Measurements from ENCODE around the gene BCL6B.
"Not testable (repeated sequence)": the region's sequence is repeated elsewhere in the genome, so short reads cannot be mapped to it uniquely, and the experiment has no call there.

BCL6B gene

DNA sequence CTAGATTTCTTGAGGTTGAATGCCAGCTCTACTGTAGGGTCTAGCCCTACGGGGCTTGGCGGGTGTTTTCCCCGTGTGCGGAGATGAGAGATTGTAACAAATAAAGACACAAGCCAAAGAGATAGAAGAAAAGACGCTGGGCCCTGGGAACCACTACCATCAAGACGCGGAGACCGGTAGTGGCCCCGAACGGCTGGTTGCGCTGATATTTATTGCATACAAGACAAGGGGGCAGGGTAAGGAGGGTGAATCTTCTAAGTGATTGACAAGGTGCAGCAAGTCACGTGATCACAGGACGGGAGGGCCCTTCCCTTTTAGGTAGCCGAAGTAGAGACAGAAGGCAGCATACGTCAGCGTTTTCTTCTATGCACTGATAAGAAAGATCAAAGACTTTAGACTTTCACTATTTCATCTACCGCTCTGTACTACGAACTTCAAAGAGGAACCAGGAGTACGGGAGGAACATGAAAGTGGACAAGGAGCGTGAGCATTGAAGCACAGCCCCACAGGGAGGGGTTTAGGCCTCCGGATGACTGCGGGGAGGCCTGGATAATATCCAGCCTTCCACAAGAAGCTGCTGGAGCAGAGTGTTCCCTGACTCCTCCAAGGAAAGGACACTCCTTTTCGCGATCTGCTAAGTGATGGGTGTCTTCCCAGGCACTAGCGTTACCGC lies 24.0 kb downstream of the BCL6B start:
- Mint-ChIP-seq H3K27ac (peak overlapping the region; percentile 81), H3K27me3 (ENCODE audit: low read depth) (peaks cover 22% of the 10 kb centered on the region), H3K4me3 (peak overlapping the region; percentile 76), H3K4me1 (ENCODE audit: low read depth) (peaks cover 19% of the 10 kb centered on the region)
- not testable (repeated sequence) for H3K36me3 Mint-ChIP-seq (ENCODE audit: low read depth); H3K9me3 Mint-ChIP-seq

DNA sequence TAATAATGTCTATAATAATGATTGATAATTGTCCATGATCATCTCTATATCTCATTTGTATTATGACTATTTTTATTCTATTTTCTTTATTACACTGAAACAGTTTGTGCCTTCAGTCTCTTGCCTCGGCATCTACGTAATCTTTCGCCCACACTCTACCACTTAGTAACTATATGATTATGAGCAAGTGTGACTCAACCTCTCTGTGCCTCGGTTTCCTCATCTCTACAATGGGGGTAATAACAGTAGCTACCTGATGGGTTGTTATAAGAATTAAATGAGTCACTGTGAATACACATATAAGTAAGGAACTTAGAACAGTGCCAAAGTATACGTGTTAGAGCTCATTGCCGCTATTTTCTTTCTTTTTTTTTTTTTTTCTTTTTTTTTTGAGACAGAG lies 24.7 kb downstream of the BCL6B start:
- Mint-ChIP-seq H3K4me3 (peak overlapping the region; percentile 29), H3K27ac (no peak overlapping the region)

DNA sequence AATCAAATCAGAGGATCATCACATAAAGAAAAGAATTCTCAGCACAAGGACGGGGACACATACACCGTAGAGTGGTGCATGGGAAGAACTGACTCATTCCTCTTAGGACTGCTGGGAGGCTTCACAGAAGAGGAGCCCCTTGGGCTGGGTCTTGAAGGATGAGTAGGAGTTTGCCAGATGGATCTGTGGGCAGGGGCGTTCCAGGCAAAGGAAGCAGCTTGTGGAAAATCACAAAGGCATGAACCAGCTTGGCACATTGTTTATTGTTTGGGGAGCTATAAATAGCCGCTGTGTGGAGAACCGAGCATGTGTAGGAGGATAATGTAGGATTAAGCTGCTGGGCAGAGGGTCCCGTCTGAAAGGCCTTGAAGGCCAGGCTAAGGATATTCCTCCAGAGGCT lies 26.1 kb downstream of the BCL6B start:
- no peak overlapping the region for H3K27ac Mint-ChIP-seq
- no peaks in the 10 kb centered on the region for H3K9me3 Mint-ChIP-seq
- peaks cover 14% of the 10 kb centered on the region for H3K4me1 Mint-ChIP-seq (ENCODE audit: low read depth)
- H3K27me3 Mint-ChIP-seq (ENCODE audit: low read depth), result peaks cover 16% of the 10 kb centered on the region
- no peaks in the 10 kb centered on the region for H3K36me3 Mint-ChIP-seq (ENCODE audit: low read depth)
- H3K4me3 Mint-ChIP-seq, result no peak overlapping the region

More for the DNA sequence above, 24.7 kb downstream of the BCL6B start:
- no peaks in the 10 kb centered on the region for H3K9me3 Mint-ChIP-seq
- H3K36me3 Mint-ChIP-seq (ENCODE audit: low read depth), result no peaks in the 10 kb centered on the region
- peaks cover 19% of the 10 kb centered on the region for H3K27me3 Mint-ChIP-seq (ENCODE audit: low read depth)
- H3K4me1 Mint-ChIP-seq (ENCODE audit: low read depth), result peaks cover 19% of the 10 kb centered on the region

DNA sequence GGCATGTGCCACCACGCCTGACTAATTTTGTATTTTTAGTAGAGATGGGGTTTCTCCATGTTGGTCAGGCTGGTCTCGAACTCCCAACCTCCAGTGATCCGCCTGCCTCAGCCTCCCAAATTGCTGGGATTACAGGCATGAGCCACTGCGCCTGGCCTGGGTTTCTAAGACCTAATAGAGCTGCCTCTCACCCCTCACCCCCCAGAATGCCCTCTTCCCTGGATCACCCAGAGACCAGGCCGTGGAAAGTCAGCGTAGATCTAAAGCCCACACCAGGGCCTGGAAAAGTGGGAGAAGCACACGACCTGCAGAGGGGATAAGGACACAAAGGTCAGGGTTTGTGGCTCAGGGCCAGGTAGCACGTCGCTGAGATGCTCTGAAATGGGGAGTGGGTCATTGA lies 27.7 kb downstream of the BCL6B start:
- H3K36me3 Mint-ChIP-seq (ENCODE audit: low read depth); H3K4me3 Mint-ChIP-seq; H3K27ac Mint-ChIP-seq; H3K9me3 Mint-ChIP-seq; H3K27me3 Mint-ChIP-seq (ENCODE audit: low read depth): not testable (repeated sequence)
- H3K4me1 Mint-ChIP-seq (ENCODE audit: low read depth), result peaks cover 13% of the 10 kb centered on the region

DNA sequence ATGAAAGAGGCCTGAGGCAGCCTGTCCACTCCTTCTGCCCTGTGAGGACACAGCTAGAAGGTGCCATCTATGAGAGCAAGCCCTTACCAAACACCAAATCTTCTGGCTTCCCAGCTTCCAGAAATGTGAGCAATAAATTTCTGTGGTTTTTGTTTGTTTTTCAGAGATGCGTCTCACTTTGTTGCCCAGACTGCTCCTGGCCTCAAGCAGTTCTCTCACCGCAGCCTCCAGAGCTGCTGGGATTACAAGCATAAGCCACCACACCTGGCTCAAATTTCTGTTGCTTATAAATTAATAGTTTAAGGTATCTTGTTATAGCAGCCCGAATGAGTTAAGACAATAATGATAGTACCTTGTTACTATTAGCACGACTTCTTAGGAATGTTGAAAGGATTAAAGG lies 33.5 kb downstream of the BCL6B start:
- Mint-ChIP-seq H3K4me3 (no peak overlapping the region), H3K4me1 (ENCODE audit: low read depth) (no peaks in the 10 kb centered on the region), H3K36me3 (ENCODE audit: low read depth) (no peaks in the 10 kb centered on the region), H3K9me3 (no peaks in the 10 kb centered on the region), H3K27ac (no peak overlapping the region), H3K27me3 (ENCODE audit: low read depth) (peaks cover 4% of the 10 kb centered on the region)

DNA sequence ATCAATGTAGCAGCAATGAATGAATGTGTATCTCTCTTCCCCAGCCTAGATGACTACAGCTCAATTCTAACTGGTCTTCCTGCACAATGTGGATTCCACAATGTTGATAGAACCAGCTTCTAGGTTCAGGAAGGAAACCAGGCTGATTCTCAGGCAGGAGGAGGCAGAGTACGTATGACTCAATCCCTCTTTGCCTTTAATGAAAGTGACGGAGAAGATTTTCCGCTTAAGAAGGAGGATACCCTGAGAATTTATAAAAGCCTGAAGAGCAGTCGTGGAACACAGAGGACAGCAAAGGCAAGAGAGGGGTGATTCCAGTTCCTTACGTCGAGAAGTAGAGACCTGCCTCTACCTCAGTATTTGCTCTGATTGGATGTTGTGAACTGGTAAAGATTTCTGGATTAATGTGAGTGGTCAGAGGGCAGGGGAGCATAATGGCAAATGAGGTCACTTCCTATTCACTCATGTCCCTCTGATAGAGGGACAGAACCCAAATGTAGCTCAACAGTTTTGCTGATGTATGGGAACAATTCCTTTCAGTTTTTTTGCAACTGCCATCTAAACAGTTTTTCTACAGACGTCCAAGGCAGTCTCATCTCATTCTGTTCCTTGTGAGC lies 36.1 kb downstream of the BCL6B start:
- H3K27ac Mint-ChIP-seq, result no peak overlapping the region
- H3K4me3 Mint-ChIP-seq, result no peak overlapping the region
- no peaks in the 10 kb centered on the region for H3K27me3 Mint-ChIP-seq (ENCODE audit: low read depth)
- no peaks in the 10 kb centered on the region for H3K9me3 Mint-ChIP-seq
- H3K36me3 Mint-ChIP-seq (ENCODE audit: low read depth), result no peaks in the 10 kb centered on the region
- H3K4me1 Mint-ChIP-seq (ENCODE audit: low read depth), result peaks cover 1% of the 10 kb centered on the region

DNA sequence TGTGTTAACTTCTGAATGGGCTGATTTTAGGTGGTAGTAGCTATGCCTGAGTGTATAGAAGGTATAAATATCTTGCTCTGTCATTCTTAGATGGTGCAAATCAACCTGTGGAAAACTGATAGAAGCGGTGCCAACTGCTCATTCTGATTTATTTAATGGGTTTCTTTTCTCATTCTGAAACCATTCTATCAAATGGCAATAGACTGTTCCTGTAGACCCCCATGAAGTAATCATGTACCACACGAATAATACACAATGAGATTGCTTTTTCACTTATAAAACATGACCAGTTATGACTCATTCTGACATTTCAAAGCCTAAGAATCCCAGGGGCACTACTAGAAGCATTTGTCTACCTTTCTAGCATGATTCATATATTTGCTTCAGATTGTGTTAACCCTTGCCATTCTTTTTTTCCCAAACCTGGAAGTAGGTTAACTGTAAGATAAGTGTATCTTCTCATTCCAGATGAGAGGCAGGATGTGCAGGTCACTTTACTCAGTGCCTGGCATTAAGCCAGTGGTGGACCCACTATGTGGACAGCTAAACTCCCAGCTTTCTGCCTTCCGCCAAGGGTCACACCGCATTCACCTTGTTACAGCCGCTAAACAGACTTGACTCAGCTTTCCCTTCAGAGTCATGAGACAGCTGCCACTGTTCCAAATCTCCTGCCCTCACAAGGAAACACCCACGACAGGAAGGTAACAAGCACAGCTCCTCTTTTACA lies 37.5 kb downstream of the BCL6B start:
- H3K4me3 Mint-ChIP-seq, result no peak overlapping the region
- H3K27ac Mint-ChIP-seq, result no peak overlapping the region
- no peaks in the 10 kb centered on the region for H3K27me3 Mint-ChIP-seq (ENCODE audit: low read depth)
- H3K9me3 Mint-ChIP-seq, result no peaks in the 10 kb centered on the region
- H3K4me1 Mint-ChIP-seq (ENCODE audit: low read depth), result peaks cover 1% of the 10 kb centered on the region
- no peaks in the 10 kb centered on the region for H3K36me3 Mint-ChIP-seq (ENCODE audit: low read depth)

DNA sequence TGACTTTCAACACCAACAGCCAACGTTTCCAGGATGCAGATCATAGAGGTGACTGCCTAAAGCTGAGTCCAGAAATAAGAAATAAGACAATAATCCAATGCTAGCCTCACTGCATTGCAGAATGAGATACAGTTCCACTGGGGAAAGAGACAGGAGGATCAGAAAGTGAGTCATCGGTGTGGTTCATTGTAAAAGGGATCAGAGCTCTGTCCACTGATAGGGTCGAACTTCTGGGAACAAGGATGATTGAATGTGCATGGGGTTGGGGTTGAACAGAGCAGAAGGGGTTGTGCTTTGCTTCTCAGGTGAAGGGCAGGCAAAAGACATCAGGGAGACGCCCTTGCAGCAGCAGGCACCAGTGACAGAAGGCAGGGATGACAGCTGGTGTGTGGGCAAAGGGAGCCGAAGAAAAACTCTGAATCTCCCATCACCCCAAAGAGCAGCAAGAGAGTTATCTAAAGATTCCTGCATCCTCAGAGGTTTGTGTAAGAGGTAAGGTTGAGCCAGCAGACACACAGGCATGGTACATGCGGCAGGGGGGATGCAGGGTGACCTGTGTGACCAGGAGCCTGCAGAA lies 40.8 kb downstream of the BCL6B start:
- Mint-ChIP-seq H3K9me3 (peaks cover 13% of the 10 kb centered on the region), H3K27me3 (ENCODE audit: low read depth) (no peaks in the 10 kb centered on the region), H3K4me1 (ENCODE audit: low read depth) (peaks cover 1% of the 10 kb centered on the region), H3K36me3 (ENCODE audit: low read depth) (peaks cover 2% of the 10 kb centered on the region), H3K4me3 (no peak overlapping the region), H3K27ac (no peak overlapping the region)

DNA sequence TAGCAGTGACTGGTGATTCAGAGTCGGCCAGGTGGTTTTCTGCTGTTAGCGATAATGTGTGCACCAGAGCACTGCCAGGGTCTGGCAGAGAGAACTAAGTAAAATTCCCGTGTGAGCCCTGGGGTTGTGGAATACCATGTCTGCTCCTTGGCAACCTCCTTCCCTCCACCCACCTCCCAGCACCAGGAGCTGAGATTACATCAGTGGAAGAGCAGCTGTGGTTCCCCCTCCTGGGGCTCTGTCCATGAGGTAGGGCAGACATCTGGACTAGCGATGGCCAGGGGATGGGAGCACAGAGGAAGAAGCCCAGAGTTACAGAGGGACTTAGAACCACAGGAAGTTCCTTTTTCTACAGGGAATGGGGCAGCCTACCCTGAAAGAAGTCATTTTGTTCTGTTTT lies 41.4 kb downstream of the BCL6B start:
- Mint-ChIP-seq H3K27me3 (ENCODE audit: low read depth) (peaks cover 4% of the 10 kb centered on the region), H3K4me1 (ENCODE audit: low read depth) (peaks cover 1% of the 10 kb centered on the region), H3K36me3 (ENCODE audit: low read depth) (peaks cover 2% of the 10 kb centered on the region), H3K27ac (no peak overlapping the region), H3K9me3 (peaks cover 17% of the 10 kb centered on the region), H3K4me3 (no peak overlapping the region)

DNA sequence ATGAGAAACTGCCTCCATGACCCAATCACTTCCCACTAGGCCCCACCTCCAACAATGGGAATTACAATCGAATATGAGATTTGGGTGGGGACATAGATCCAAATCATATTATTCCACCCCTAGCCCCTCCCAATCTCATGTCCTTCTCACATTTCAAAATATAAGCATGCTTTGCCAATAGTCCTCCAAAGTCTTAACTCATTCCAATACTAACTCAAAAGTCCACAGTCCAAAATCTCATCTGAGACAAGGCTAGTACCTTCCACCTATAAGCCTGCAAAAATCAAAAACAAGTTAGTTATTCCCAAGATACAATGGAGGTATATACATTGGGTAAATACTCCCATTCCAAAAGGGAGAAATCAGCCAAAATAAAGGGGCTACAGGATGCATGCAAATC lies 44.3 kb downstream of the BCL6B start:
- H3K4me3 Mint-ChIP-seq, result no peak overlapping the region
- H3K4me1 Mint-ChIP-seq (ENCODE audit: low read depth), result no peaks in the 10 kb centered on the region
- no peak overlapping the region for H3K27ac Mint-ChIP-seq
- peaks cover 2% of the 10 kb centered on the region for H3K36me3 Mint-ChIP-seq (ENCODE audit: low read depth)
- peaks cover 10% of the 10 kb centered on the region for H3K27me3 Mint-ChIP-seq (ENCODE audit: low read depth)
- H3K9me3 Mint-ChIP-seq, result peaks cover 17% of the 10 kb centered on the region

DNA sequence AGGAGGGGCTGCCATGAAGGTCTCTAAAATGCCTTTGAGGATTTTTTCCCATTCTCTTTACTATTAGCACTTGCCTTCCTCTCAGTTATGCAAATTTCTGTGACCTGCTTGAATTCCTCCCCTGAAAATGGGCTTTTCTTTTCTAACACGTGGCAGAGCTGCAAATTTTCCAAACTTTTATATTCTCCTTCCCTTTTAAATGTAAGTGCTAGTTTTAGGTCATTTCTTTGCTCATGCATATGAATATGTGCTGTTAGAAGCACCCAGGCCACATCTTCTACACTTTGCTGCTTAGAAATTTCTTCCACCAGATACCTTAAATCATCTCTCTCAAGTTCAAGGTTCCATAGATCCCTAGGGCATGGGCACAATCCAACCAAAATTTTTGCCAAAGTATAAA lies 45.4 kb downstream of the BCL6B start:
- H3K4me1 Mint-ChIP-seq (ENCODE audit: low read depth), result no peaks in the 10 kb centered on the region
- no peak overlapping the region for H3K27ac Mint-ChIP-seq
- peaks cover 17% of the 10 kb centered on the region for H3K9me3 Mint-ChIP-seq

DNA sequence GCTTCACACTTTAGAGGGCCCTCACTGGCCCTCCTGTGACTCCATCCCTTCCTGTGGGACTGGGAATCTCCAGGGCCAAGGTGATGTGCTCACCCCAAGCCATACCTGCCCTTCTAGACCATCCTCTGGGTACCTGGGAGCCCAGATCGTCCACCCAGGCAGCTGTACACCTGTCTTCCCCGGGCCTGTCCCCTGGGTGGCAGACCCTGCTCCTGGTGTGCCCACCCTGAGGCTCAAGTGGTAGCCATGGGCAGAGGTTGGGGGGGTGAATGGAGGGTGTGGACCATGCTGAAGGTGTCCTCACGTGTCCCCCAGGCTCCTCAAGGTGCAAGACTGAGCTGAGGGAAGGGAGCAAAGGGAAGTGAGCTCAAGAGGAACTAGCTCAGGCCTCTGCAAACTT lies 47.9 kb downstream of the BCL6B start:
- Mint-ChIP-seq H3K4me1 (ENCODE audit: low read depth) (no peaks in the 10 kb centered on the region), H3K4me3 (no peak overlapping the region), H3K27ac (no peak overlapping the region), H3K36me3 (ENCODE audit: low read depth) (peaks cover 2% of the 10 kb centered on the region), H3K27me3 (ENCODE audit: low read depth) (peaks cover 22% of the 10 kb centered on the region), H3K9me3 (peaks cover 17% of the 10 kb centered on the region)

More for the DNA sequence above, 45.4 kb downstream of the BCL6B start:
- Mint-ChIP-seq H3K36me3 (ENCODE audit: low read depth) (peaks cover 2% of the 10 kb centered on the region), H3K27me3 (ENCODE audit: low read depth) (peaks cover 18% of the 10 kb centered on the region), H3K4me3 (no peak overlapping the region)

DNA sequence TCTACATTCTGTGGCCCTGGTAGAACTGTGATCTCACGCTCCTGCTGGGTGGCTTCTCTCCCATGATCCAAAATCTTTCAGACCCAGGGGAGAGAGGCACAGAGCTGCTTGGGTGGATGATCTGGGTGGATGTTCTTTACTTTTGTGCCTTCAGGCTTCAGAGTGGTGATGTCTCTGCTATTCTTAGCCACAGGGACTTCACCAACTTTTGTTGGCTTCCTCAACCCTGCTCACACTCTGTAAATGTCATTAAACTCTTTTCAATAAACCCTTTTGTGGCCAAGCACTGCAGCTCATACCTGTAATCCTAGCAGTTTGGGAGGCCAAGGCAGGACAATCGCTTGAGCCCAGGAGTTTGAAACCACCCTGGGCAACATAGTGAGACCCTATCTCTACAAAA lies 49.6 kb downstream of the BCL6B start:
- Mint-ChIP-seq H3K27ac (no peak overlapping the region), H3K27me3 (ENCODE audit: low read depth) (peaks cover 22% of the 10 kb centered on the region), H3K9me3 (peaks cover 15% of the 10 kb centered on the region), H3K4me3 (no peak overlapping the region), H3K4me1 (ENCODE audit: low read depth) (no peaks in the 10 kb centered on the region), H3K36me3 (ENCODE audit: low read depth) (peaks cover 2% of the 10 kb centered on the region)

DNA sequence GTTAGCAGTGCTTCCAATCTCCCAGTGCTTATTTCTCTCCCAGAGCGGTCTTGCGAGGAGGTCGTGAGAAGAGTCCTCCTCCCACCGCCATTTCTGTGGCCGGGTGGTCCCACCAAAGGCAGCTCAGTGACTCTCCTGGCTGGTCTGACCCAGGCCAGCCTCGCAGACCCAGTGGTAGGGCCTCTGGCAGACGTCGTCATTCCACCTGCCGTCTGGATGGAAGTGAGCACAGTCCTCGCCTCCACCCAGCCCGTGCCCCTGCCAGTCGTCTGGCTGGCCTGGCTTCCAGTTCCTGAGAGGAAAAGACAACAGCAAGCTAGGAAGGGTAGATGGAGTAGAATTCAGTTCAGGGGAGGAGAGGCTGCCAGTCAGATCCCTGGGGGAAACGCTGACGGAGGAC lies 52.1 kb downstream of the BCL6B start:
- peaks cover 18% of the 10 kb centered on the region for H3K27me3 Mint-ChIP-seq (ENCODE audit: low read depth)
- no peak overlapping the region for H3K4me3 Mint-ChIP-seq
- H3K36me3 Mint-ChIP-seq (ENCODE audit: low read depth), result no peaks in the 10 kb centered on the region
- no peak overlapping the region for H3K27ac Mint-ChIP-seq
- no peaks in the 10 kb centered on the region for H3K4me1 Mint-ChIP-seq (ENCODE audit: low read depth)
- H3K9me3 Mint-ChIP-seq, result no peaks in the 10 kb centered on the region

Data from T-helper 1 cell treated with Interleukin-12 subunit alpha and Interleukin-12 subunit beta and Interleukin-4 antibody, amounts not matched to agents 30 μg/mL and 1 μg/mL, for 36 hours (primary cell).